Globus pallidus (tissue), 1 donor: ENCODE measurements around the gene CDH15.
"Not testable (repeated sequence)": the region's sequence is repeated elsewhere in the genome, so short reads cannot be mapped to it uniquely, and the experiment has no call there.

ENCODE experiments used
- DNase-seq: peaks from one replicate; pipeline ENCODE4 v3.0.0-alpha.2; 2015; ENCODE audit warnings: low spot score

The CDH15 gene

GRCh38 chr16:89155851-89156739, 15.5 kb upstream of the CDH15 start:
- no peak for DNase-seq

GRCh38 chr16:89156740-89157645, 14.6 kb upstream of the CDH15 start:
- DNase-seq, result no peak

DNA sequence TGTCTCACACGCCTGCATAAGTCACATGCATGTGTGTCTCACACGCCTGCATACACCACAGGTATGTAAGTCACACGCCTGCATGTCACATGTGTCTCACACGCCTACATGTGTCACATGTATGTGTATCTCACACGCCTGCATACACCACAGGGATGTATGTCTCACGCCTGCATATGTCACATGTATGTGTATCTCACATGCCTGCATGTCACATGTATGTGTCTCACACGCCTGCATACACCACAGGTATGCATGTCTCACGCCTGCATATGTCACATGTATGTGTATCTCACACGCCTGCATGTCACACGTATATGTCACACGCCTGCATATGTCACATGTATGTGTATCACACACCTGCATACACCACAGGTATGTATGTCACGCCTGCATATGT, 13.8 kb upstream of the CDH15 start:
- no peak for DNase-seq

DNA sequence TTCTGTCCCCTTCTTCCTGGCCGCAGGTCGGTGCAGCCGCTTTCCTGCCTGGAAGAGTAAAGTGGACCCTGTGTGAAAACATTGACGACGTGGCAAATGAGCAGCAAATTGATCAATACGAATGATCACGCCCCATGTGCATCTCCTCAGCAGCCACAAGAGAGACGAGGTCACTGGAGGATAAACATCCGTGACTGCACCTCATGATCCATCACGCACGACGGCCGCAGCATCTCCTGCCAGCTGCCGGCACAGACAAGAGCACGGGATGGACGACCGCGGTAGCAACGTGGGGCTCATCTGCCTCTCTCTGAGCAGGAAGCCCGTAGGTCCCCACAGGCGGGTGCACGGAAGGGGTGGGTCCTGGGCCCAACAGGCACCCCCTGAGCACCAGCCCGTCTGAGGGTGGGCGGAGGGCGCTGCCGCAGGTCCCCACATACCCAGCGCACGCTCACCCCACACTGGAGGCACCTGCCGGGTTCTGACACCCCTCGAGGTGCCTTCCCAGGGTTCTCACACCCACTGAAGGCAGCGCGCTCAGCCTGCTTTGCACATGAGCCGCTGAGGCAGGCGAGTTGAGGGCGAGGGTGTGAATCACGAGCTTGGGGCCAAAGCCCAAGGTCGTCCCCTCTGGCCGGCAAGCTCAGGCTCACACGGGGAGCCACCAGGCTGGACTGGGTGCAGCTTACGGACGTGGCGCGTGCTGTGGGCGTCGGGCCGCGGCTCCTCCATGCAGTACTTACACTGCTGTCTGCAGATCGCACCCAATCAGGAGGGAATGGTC, 12.3 kb upstream of the CDH15 start:
- no peak for DNase-seq

- DNase-seq, result no peak
These were observed 11.6 kb upstream of the CDH15 start for GRCh38 chr16:89159850-89160354.

DNA sequence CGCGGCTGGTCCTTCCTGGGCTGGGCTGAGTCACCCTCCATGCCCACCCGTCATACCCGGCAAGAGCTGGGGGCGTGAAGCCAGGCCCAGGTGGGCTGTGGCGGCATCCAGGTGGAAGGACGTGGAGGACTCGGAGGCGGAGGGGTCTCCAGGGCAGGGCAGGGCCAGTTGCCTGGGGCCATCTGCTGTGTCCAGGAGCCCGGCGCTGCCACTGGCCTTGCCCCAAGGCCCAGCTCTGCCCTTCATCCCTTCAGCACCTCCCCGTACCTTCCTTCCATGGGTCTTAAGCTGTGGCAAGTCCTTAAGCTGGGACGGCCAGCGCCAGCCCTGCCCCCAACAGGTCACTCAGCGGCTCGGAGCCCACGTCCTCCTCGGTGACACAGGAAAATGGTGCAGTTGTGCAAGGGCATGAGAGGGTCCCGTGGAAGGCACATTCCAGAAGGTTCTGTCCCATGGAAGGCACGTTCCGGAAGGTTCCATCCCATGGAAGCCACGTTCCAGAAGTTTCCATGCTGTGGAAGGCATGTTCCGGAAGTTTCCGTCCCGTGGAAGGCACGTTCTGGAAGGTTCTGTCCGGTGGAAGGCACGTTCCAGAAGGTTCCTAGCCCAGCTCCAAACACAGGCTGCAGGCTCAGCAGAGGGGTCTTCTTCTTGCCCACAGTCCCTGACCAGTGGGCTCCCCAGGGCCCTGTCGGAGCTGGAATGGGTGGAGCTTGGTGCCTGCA, 10.4 kb upstream of the CDH15 start:
- DNase-seq, result no peak

DNA sequence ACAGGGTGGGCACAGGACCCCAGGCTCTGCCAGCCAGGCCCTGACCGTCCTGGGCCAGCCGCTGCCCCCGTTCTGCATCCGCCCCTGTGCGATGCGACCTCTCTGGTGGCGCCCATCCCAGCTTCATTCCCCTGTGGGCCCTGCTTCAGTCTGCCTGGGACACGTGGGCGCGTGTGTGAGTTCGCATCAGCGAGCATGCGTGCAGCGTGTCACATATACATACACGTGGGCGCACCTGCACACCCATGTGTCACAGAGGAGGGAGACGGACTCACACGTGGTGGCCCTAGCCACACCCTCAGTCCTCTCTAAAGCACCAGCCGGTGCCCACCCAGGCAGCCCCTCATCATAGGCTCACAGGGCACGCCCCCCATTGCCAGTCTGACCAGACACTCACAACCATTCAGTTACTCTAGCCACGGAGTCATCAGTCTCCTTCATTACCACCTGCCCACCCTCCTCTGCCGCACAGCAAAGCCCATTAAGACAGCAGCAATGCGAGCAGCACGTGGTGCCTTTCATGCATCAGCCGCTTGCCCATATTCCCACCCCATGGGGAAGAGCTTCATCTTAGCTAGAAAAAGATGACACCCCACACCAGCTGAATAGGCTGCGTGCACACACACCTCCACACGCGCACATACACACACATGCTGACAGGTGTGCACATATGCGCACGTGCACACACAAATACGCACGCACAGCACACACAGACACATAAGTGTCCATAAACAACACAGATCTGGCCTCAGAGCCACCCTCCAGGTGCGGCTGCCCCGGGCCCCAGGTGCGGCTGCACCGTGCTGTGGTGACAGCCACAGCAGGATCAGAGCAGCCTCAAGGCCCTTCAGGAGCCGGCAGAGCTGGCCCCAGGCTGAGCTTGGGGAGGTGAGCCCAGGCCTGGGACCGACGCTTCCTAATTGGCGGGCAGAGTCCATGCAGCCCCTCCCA, 9.5 kb upstream of the CDH15 start:
- no peak for DNase-seq

- no peak for DNase-seq
These were observed 8.3 kb upstream of the CDH15 start for GRCh38 chr16:89163297-89163696.

DNA sequence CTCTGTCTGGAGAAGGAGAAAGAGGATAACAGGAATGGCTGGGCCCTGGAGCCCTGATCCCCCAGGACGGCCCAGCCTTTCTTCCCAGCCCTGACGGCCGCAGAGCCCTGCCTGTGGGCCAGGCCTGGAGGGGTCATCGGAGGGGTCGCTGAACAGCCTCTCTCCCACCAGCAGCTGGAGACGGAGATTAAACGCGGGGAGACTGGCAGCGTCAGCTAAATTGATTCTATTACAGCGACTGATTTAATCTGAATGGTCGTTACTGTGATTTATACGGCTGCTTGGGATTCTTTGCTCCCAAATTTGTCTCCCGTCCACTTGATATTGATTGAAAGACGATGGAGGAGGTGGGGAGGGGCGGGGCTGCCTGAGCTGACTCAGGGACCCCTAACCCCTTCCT, 7.1 kb upstream of the CDH15 start:
- no peak for DNase-seq

- DNase-seq, result no peak
These were observed 6.5 kb upstream of the CDH15 start for GRCh38 chr16:89164847-89165680.

- DNase-seq, result not testable (repeated sequence)
These were observed 5.9 kb upstream of the CDH15 start for GRCh38 chr16:89165681-89165979.

DNA sequence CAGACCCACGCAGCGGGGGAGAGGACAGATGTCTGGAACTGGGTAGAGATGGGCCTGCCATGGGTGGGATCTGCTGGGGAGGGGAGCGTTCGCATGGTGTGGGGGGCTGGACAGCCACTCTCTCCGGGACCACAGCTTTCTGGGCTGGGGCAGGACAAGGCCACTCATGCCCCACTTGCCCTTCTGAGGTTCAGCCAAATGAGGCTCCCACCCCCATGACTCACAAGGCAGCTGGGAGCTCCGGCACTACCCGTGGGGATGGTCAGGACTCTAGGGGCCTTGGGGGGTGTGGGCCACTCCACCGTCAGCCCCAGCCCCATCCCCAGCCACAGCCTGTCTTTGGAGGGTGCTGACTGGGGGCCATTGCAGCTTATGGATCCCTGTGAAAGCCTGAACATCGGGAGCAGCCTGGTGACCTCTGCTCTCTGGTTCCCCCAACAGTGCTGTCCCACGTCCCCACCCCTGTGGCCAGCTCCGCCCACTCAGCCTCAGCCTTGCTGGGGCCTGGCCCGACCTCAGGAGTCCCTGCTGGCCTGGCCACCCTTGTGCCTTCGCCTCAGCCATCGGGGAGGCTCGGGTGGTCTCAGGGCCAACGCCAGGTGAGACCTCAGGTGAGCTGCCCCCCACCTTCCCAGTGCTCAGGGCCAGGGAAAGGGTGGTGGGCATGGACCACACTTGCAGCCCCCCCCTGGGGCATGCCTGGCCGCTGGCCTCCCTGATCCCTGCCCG, 4.7 kb upstream of the CDH15 start:
- DNase-seq, result no peak

DNA sequence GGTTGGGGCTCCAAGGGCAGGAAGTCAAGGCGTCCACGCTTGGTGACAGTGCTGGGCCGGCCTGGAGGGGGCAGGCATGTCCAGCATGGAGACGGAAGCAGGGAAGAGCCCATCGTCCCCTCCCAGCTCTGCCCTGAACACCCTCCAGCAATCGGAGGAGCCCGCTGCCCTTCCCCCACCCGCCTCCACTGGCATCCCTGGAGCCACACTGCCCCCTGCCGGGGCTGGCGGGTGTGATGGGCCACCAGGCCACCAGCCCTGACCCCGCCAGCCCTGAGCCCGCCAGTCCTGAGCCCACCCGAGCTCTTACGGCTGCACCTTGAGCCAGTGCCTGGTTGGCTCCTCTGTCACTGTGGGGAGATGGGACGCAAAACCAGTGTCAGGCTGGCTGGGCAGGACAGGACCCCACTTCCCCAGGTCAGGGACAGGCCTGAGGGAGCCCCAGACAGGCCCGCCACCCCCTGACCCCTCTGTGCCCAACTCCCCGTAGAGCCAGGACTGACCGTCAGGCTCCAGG, 4.1 kb upstream of the CDH15 start:
- peak; percentile 51 for DNase-seq

DNA sequence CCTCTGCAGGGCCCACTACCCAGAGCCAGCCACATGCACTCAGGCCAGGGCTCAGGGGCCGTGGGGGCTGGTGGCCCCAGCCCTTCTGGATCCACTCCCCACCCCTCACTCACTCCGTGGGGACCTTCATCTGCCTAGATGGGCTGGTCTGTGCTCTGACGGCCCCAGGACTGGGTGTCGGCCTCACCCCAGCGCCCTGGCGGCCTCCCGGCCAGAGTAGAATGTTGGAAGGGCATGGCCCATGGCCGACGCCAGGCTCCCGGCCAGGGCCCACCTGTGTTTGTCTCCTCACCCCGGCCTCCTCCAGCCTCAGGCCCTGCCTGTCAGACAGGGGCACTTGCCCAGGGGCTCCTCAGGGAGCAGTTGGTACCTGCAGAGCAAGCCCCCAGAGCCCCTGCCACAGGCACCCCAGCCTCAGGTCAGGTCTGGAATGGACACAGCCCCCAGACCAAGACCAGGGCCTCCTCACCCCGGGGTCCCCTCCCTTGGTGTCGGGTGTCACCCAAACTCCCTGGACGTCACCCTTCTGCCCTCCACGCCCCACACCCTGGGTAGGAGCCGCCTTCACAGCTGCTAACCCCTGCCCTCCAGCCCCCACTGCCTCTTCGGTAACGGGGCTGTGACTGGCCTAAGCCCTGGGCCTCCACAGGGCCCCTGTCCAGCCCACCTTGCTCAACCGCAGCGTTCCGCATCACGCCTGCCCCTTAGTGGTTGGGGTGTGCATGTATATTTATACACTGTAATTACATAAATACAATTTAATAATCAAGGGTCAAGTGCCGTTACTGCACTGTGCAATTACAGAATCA, 3.0 kb upstream of the CDH15 start:
- no peak for DNase-seq

DNA sequence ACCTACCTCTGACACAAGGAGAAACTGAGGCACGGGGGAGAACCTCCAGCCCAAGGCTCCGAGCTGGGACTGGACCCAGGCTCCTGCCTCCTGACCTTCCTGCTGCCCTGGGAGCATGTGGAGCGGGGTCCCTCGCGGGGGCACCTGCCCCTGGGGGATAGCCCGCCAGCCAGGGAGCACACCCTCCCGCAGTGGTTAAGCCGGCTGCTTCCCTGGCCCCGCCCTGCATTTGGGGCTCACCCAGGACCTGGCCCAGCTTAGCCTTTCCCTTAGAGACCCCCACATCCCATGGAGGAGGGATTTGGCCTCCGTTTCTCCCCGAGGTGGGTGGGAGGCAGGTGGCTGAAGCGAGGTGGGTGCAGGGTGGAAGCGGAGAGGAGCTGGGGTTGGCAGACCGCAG, 1.8 kb upstream of the CDH15 start:
- no peak for DNase-seq

- no peak for DNase-seq
These were observed 967 bp upstream of the CDH15 start for GRCh38 chr16:89170346-89171215.

- no peak for DNase-seq
These were observed 601 bp downstream of the CDH15 start for GRCh38 chr16:89172171-89172527.
